Stimulated activated CD4-positive, alpha-beta T cell treated with anti-CD3 and anti-CD28 coated beads, TNF-alpha, amount 100 ng/mL, for 1 hour (primary cell): ENCODE results near the gene TM4SF1.
"Not testable (repeated sequence)": the region's sequence is repeated elsewhere in the genome, so short reads cannot be mapped to it uniquely, and the experiment has no call there.

Source experiments
- DNase-seq, 3 donors: peaks; one replicate each; pipeline ENCODE4 v3.0.0-alpha.2; 2020; ENCODE audit warnings: low read depth in 3 of 3, low spot score in 1 of 3

Gene TM4SF1

GRCh38 chr3:149395107-149396089, 17.9 kb upstream of the TM4SF1 start:
- DNase-seq: no peak

GRCh38 chr3:149393345-149394160, 16.1 kb upstream of the TM4SF1 start:
- no peak for DNase-seq

- DNase-seq: no peak
Observed at GRCh38 chr3:149391960-149392359, 14.5 kb upstream of the TM4SF1 start.

GRCh38 chr3:149390772-149391212, 13.3 kb upstream of the TM4SF1 start:
- DNase-seq: no peak

- no peak for DNase-seq
Observed at GRCh38 chr3:149390294-149390693, 12.8 kb upstream of the TM4SF1 start.

GRCh38 chr3:149388531-149389417, 11.3 kb upstream of the TM4SF1 start:
- no peak for DNase-seq

GRCh38 chr3:149388001-149388440, 10.6 kb upstream of the TM4SF1 start:
- DNase-seq: no peak

- no peak for DNase-seq
Observed at GRCh38 chr3:149386299-149386606, 8.8 kb upstream of the TM4SF1 start.

- DNase-seq: no peak
Observed at GRCh38 chr3:149385617-149386298, 8.3 kb upstream of the TM4SF1 start.

- no peak for DNase-seq
Observed at GRCh38 chr3:149384911-149385321, 7.5 kb upstream of the TM4SF1 start.

GRCh38 chr3:149384167-149384566, 6.7 kb upstream of the TM4SF1 start:
- DNase-seq: no peak

GRCh38 chr3:149383703-149384102, 6.3 kb upstream of the TM4SF1 start:
- DNase-seq: no peak

GRCh38 chr3:149382518-149382917, 5.1 kb upstream of the TM4SF1 start:
- DNase-seq: no peak

GRCh38 chr3:149382101-149382467, 4.6 kb upstream of the TM4SF1 start:
- DNase-seq: no peak

- no peak for DNase-seq
Observed at GRCh38 chr3:149381173-149382100, 4.0 kb upstream of the TM4SF1 start.

- DNase-seq: not testable (repeated sequence)
Observed at GRCh38 chr3:149380220-149380619, 2.8 kb upstream of the TM4SF1 start.

- DNase-seq: no peak
Observed at GRCh38 chr3:149378478-149379309, 1.2 kb upstream of the TM4SF1 start.

- no peak for DNase-seq
Observed at GRCh38 chr3:149376718-149377407, 586 bp downstream of the TM4SF1 start.
